ENCODE results near the gene PFN3.

DNA sequence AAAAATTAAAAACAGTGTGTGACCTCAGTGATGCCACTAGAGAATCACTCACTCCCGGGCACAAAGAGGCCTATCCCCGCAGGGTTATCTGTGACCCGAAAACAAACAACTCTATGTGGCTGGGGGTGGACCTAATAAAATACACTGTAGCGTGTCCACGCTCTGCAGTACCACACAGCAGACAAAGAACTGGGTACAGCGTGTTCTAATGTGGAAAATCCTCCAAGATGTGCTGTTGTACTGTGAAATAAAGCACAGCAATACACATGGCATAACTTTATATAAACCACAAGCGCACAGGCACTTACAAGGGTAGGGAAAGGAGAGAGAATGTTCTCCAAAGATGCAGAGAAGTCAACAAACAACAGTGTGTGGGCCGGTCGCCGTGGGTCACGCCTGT is 24.4 kb downstream of the PFN3 start:
- TF ChIP-seq, protein P1, sequence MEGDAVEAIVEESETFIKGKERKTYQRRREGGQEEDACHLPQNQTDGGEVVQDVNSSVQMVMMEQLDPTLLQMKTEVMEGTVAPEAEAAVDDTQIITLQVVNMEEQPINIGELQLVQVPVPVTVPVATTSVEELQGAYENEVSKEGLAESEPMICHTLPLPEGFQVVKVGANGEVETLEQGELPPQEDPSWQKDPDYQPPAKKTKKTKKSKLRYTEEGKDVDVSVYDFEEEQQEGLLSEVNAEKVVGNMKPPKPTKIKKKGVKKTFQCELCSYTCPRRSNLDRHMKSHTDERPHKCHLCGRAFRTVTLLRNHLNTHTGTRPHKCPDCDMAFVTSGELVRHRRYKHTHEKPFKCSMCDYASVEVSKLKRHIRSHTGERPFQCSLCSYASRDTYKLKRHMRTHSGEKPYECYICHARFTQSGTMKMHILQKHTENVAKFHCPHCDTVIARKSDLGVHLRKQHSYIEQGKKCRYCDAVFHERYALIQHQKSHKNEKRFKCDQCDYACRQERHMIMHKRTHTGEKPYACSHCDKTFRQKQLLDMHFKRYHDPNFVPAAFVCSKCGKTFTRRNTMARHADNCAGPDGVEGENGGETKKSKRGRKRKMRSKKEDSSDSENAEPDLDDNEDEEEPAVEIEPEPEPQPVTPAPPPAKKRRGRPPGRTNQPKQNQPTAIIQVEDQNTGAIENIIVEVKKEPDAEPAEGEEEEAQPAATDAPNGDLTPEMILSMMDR (IDR thresholded peaks at IDR 0.05 in 8 of 11, conservative IDR thresholded peaks at IDR 0.05 in 3 of 11): no peak
- TF ChIP-seq POLR2A (IDR thresholded peaks at IDR 0.05) (no peak), POLR2AphosphoS5 (IDR thresholded peaks at IDR 0.05) (no peak)

Data from spleen (tissue), 7 donors.